Ramos (cell line): ENCODE measurements around the gene TTC23L.

Experiments used
- in situ Hi-C: fragments of 300-500 bp; cut with MboI; formaldehyde crosslinking; loops from one replicate; pipeline ENCODE4 v1.14.3; 2022; ENCODE audit warnings: low sequenced_read_pairs; ENCODE audit not compliant: unreplicated experiment

The TTC23L gene

DNA sequence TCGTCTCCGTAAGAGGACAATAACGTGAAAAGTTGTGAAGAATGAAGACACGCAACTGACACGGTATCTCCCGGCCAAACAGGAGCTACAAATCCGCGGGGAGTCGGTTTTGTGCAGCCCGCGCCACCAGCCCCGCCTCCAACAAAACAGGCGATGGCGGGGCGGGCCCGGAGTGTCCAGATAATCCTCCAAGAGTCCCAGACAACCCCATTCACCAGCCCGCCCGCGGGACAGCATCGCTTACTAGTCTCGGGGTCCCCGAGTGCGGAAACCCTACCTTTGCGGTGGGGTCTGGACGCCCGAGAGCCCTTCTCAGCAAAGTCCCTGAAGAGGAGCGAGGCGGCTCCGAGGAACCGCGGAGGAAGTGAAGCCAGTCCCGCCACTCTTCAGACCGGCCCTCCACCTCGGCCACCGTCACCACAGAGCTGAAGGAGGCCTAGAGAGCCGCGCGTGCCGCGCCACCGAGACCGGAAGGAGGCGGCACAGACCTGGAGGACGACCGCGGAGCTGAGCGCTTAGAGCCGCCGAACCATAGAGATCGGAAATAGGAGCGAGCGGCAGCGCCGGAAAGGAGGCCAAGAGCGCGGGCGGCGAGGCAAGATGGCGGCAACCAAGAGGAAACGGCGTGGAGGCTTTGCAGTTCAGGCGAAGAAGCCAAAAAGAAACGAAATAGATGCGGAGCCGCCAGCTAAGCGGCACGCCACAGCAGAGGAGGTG is 76.3 kb downstream of the TTC23L start, which contains the start of the genes BRIX1 and RAD1:
BRIX1 (plus strand) TSS at position 573 of the 717 bp plus-strand sequence; CDS start at position 601, 28 bp downstream.
RAD1 (minus strand) TSS at position 366 of the 717 bp plus-strand sequence. CDS start 612 bp downstream, outside the sequence.
- in situ Hi-C loops = loop anchor here (25.0 kb wide), 1 partner anchor 1453 kb away; no protein-coding TSS in a partner anchor

DNA sequence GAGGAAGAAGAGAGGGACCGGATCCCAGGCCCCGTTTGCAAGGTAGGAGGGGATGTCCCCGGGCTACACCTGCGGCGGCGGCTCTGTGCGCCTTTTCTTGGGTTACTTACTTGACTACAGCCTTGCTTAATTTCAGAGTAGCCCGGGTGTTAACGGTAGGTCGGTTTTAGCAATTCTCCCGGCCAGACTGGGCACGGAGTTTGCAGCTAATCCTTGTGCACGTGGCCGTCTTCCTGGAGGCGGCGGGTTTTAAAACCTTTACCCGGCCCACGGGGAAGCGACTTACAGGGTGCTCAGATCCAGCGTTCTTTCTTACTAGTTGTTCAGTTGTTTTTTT is 76.9 kb downstream of the TTC23L start:
- in situ Hi-C loops = loop anchor here (25.0 kb wide), 1 partner anchor 1454 kb away; no protein-coding TSS in a partner anchor

DNA sequence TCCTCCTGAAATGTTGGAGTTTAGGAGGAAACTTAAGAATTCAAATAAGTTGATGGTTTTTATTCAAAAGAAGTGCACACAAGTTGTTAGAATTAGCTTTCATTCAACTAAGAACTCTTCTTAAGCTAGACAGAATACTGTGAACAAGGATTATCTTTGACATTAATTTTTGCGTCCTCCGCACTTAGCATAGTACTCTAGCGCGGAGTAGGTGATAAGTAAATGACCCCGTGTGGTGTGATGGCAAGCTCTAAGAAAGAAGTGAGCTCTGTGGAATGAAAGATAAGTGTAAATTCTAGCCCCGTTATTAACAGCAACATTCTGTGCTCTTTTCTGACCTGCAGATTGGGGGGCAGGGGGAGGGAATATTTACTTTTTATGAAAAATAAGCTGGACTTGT is 77.6 kb downstream of the TTC23L start:
- in situ Hi-C loops = loop anchor here (25.0 kb wide), 1 partner anchor 1454 kb away; no protein-coding TSS in a partner anchor

- in situ Hi-C loops = loop anchor here (25.0 kb wide), 1 partner anchor 1456 kb away; no protein-coding TSS in a partner anchor
Measured at GRCh38 chr5:34918025-34918424, 79.1 kb downstream of the TTC23L start.

GRCh38 chr5:34919077-34919476 is 80.1 kb downstream of the TTC23L start:
- in situ Hi-C loops = loop anchor here (25.0 kb wide), 1 partner anchor 1457 kb away; no protein-coding TSS in a partner anchor

- in situ Hi-C loops = loop anchor here (25.0 kb wide), 1 partner anchor 1461 kb away; no protein-coding TSS in a partner anchor
Measured at GRCh38 chr5:34923256-34923655, 84.3 kb downstream of the TTC23L start.

GRCh38 chr5:34923694-34924461 is 84.9 kb downstream of the TTC23L start:
- in situ Hi-C loops = loop anchor here (25.0 kb wide), 1 partner anchor 1462 kb away; no protein-coding TSS in a partner anchor

GRCh38 chr5:34924462-34924765 is 85.5 kb downstream of the TTC23L start:
- in situ Hi-C loops = loop anchor here (25.0 kb wide), 1 partner anchor 1462 kb away; no protein-coding TSS in a partner anchor

- in situ Hi-C loops = no loop called here
Measured at GRCh38 chr5:34926318-34926888, 87.4 kb downstream of the TTC23L start.

- in situ Hi-C loops = no loop called here
Measured at GRCh38 chr5:34927785-34928184, 88.8 kb downstream of the TTC23L start.

DNA sequence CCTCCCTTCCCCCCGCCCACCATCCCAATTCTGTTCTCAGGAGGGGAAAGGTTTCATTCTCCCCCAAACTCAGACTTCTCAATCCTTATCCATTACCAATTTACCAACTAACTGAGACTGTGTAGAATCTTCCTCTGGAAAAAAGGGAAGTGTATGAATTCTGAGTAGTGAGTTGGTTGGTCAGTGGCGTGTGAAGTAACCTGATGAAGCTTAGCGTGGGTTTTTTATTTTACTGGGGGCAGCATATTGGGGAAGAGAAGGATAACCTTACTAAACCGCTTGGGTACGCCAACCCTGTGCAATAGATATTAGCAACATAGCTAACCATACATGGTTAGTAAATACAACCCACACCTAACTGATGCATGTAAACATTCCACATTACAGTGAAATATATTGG is 89.3 kb downstream of the TTC23L start:
- in situ Hi-C loops = no loop called here

DNA sequence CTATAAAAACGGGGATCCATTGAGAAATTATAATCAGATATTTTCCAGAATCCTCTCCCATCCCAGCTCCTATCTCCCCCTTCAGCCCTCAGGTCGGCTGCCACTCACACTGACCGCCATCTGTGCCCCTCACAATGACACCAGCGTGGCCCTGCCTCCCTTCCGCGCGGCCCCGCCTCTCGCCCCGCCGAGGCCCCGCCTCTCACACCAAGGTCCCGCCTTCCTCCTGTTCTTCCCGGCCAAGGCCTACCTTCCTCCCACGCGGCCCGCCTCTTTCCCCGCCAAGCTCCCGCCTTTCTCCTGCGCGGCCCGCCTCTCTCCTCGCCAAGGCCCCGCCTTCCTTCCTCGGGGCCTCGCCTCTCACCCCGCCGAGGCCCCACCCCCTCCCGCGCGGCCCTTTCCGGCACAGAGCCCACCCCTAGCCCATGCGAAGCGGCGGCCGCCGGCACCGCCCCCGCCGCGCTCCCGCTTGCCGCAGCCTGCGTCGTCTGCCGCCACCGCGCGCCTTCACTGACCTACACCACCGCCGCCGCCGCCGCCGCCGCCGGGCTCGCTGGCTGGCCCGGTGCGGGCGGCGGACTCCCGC is 90.3 kb downstream of the TTC23L start, which contains the start of gene DNAJC21:
DNAJC21 (plus strand) TSS at position 426 of the 586 bp plus-strand sequence. CDS start 261 bp downstream, outside the sequence.
- in situ Hi-C loops = no loop called here

DNA sequence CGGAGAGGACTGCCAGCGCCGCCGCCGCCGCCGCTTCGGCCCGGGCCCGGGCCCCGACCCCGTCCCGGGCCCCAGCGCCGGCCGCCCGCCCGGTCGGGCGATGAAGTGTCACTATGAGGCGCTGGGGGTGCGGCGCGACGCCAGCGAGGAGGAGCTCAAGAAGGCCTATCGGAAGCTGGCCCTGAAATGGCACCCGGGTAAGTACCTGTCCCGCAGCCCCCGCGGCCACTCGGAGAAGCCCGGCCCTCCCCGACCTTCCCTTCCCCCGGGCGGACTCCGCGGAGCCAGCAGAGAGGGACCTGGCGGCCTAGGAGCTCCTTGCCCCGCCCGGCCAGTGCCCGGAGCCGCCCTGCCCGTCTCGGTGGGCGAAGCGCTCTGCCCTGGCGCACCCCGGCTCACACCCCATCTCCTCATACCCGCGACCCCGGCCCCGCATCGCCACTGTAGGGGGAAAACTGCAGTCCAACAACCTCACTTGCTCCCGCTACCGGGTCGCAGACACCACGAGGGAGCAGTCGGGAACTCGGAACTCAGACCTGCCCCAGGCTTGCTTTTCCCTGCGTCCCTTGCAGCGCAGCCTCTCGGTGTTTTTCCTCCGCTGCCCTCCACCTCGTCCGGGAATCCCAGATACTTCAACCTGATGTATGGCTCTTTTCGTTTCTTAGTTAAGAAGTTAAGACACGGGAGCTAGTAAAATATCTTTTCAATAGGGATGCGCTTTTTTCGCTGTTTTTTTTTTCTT is 90.9 kb downstream of the TTC23L start:
- in situ Hi-C loops = no loop called here

- in situ Hi-C loops = no loop called here
Measured at GRCh38 chr5:34930462-34930844, 91.5 kb downstream of the TTC23L start.

GRCh38 chr5:34930870-34931269 is 91.9 kb downstream of the TTC23L start:
- in situ Hi-C loops = no loop called here

DNA sequence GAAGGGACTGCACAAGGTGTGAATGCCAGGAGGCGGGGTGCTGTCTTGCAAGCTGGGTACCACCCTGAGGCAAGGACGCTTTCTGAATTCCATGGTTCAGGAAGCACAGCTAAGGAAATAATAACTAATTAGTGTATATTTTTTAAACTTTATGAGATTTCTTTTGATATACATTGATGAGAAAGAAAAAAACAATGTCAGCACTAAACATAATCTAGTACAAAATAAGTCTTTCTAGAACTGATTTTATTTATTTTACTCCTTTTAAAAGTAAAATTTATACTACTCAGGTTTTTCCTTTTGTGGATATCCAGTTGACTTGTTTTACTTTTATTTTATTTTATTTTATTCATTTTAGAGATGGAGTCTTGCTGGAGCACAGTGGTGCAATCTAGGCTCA is 94.0 kb downstream of the TTC23L start:
- in situ Hi-C loops = no loop called here

GRCh38 chr5:34941936-34942335 is 103.0 kb downstream of the TTC23L start:
- in situ Hi-C loops = no loop called here

DNA sequence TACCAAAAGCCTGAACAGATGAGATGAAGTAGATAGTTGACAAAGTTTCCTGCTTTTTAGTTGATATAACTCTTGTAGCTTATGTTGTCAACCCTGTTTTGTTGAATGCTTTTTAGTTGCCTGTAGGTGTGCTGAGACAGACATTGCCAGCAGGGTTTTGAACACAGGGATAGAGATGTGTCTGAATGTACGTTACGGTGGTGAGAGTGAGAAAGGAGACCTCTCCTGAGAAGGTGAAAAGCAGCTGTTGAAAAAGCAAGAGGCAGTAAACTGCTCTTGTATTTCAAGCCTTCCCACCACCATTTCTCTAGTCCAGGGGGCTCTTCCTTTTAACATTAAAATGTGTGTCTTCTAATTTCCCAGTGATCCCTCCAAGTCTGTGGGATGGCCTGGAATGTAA is 105.1 kb downstream of the TTC23L start:
- in situ Hi-C loops = no loop called here

DNA sequence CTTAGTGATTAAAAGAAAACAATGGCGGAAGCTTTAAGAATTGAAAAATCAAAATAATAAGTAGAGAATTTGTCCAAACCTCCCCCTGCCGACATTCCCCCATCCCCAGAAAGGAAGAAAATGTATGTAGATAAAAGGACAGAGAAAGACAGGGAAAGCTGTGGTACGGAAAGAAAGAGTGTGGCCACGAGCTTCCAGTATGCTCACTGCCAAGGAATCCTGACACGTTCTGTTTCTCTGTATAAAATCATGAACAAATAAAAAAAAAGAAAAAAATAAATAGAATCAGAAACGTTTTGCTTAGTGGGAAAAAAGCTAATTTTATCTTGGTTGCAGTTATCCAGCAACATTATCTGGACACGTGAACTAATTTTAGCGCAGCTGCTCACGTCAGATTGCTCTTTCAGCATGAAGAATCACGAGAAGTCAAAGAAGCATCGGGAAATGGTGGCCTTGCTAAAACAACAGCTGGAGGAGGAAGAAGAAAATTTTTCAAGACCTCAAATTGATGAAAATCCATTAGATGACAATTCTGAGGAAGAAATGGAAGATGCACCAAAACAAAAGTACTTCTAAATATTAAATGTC is 105.6 kb downstream of the TTC23L start:
- in situ Hi-C loops = no loop called here
